Measurements from ENCODE around the gene FAM124A. TPM values are rescaled to one million over a fixed set of nuclear protein-coding genes. Genes with fewer than 3 reads are reported as not detected.

The FAM124A gene
- total and polyA plus RNA-seq, 2 donors (not counting 3 experiments of a cell fraction or from before 2014, with no cell fraction given): 3.8 to 9.9 TPM

GRCh38 chr13:51303882-51304281 lies 81.7 kb downstream of the FAM124A start:
- no peaks in the 10 kb centered on the region for H3K79me2 ChIP-seq (ENCODE audit: control insufficient read depth, insufficient read depth, low read length)
- no peak overlapping the region for H3K4me3 ChIP-seq (replicated peaks in 1 of 3; ENCODE audit: insufficient read depth in 1 of 3, low read depth in 1 of 3, low read length in 3 of 3)
- no peak for DNase-seq (ENCODE audit: low read depth, low spot score)
- TF ChIP-seq POLR2AphosphoS5 (IDR thresholded peaks at IDR 0.05; ENCODE audit: insufficient read depth, low read depth, low read length) (no peak), JUN (IDR thresholded peaks at IDR 0.05; ENCODE audit: borderline replicate concordance, insufficient read depth, insufficient read length, low read depth) (no peak), MYC (IDR thresholded peaks at IDR 0.05; ENCODE audit: low read depth, low read length) (no peak), FOS (IDR thresholded peaks at IDR 0.05; ENCODE audit: borderline replicate concordance, insufficient read depth, low read length) (no peak), CTCF (IDR thresholded peaks at IDR 0.05; ENCODE audit: extremely low read depth in 1 of 2, insufficient read depth in 1 of 2, low read depth in 1 of 2, low read length in 2 of 2) (no peak), MAX (IDR thresholded peaks at IDR 0.05; ENCODE audit: insufficient read depth, insufficient read length) (no peak), GATA2 (IDR thresholded peaks at IDR 0.05; ENCODE audit: insufficient read depth, insufficient read length, low read depth, low read length) (no peak), POLR2A (IDR thresholded peaks at IDR 0.05; ENCODE audit: low read depth, low read length) (no peak), EZH2 (IDR thresholded peaks at IDR 0.05; ENCODE audit: borderline replicate concordance, low read depth, low read length, severe bottlenecking) (no peak)
- H3K36me3 ChIP-seq (ENCODE audit: control insufficient read depth in 2 of 2, extremely low read depth in 1 of 2, insufficient read depth in 2 of 2, low read length in 2 of 2): no peaks in the 10 kb centered on the region
- BruUV-seq (replicated peaks): no TSS peak
- POLR2A ChIA-PET: no interaction called here
- FAIRE-seq: no peak
- no peak overlapping the region for H3K27ac ChIP-seq (ENCODE audit: insufficient read depth, low read depth, low read length)
- H2AFZ ChIP-seq (ENCODE audit: low read depth, low read length): no peak overlapping the region
- dilution Hi-C loops (cut with MboI; ENCODE audit: extremely low pct_ligation_motif_present, low sequenced_read_pairs) (no loop called here), intact Hi-C loops (cut with micrococcal nuclease) (no loop called here)
- H3K4me1 ChIP-seq (ENCODE audit: control insufficient read depth, extremely low read depth, insufficient read depth, low read length): peaks cover 4% of the 10 kb centered on the region
- H3K4me2 ChIP-seq (ENCODE audit: insufficient read depth, low read length): no peak overlapping the region
- no peaks in the 10 kb centered on the region for H3K9me1 ChIP-seq (replicated peaks; ENCODE audit: control insufficient read depth, extremely low read depth, insufficient read depth, low read length)
- H3K9me3 ChIP-seq (replicated peaks; ENCODE audit: control insufficient read depth, insufficient read depth, low read length): no peaks in the 10 kb centered on the region
- H4K20me1 ChIP-seq (replicated peaks; ENCODE audit: control insufficient read depth, extremely low read depth, insufficient read depth, low read length): no peaks in the 10 kb centered on the region
- no peak overlapping the region for H3K9ac ChIP-seq (replicated peaks; ENCODE audit: extremely low read depth, insufficient read depth, low read length)
- CTCF ChIA-PET: interaction anchor here (2.0 to 2.1 kb wide), 2 partner anchors 18 to 178 kb away, joined by 8 to 9 read pairs; no protein-coding TSS in a partner anchor
- peaks cover 0 to 4% of the 10 kb centered on the region in 2 experiments for H3K27me3 ChIP-seq (ENCODE audit: control insufficient read depth in 2 of 2, insufficient read depth in 2 of 2, low read length in 2 of 2)

Data from endothelial cell of umbilical vein (primary cell).